Loucy (cell line): ENCODE measurements around the gene ZDHHC7.

Experiments
- EZH2phosphoT487 ChIP-seq: fragments of 200-600 bp; IDR thresholded peaks from 2 replicates; pipeline ENCODE4 v1.6.1; 2018; ENCODE audit warnings: antibody characterized with exemption, mild to moderate bottlenecking, moderate library complexity, borderline replicate concordance
- TF ChIP-seq, protein P1 (sequence below): fragments of 200-600 bp; sonication (generic); conservative IDR thresholded peaks from 2 replicates; pipeline ENCODE4 v1.5.1; 2014; ENCODE audit warnings: mild to moderate bottlenecking, antibody characterized with exemption, low read length

DNA sequence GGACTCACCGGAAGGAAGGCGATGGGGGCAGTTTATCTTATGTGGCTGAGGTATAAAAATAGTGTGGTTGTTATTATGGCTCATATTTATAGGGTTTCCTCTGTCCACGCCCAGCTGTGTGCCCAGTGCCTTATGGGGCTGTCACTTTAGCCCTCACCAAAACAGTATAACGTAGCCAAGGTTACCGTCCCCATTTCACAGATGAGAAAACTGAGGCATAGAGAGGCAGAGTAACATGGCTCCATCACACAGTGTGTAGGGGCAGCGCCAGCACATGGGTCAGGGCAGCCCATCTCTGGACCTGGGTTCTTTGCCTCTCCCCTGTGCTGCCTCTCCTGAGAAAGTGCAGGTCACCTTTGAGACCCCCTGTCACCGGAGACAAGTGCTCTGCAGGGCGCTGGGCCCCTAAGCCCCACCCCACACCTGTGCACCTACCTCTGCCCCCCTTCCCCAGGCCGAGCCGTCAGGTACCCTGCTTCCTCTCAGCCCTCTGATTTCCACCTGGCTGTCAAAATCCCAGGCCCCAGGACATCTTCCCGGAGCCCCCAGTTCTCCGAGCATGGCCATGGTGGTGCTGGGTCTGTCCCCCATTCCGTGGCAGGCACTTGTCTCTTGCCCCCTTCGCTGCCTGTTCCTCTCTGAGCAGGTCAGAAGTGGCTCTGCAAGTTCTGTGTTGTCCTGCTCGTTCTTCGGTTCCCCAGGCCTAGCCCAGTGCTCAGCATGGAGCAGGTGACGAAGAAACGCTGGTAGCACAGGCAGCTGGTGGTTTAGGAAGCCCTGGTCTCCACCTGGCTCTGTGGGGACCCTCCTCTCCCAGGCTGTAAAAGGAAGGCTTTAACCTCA is 23.5 kb upstream of the ZDHHC7 start:
- TF ChIP-seq, protein P1, sequence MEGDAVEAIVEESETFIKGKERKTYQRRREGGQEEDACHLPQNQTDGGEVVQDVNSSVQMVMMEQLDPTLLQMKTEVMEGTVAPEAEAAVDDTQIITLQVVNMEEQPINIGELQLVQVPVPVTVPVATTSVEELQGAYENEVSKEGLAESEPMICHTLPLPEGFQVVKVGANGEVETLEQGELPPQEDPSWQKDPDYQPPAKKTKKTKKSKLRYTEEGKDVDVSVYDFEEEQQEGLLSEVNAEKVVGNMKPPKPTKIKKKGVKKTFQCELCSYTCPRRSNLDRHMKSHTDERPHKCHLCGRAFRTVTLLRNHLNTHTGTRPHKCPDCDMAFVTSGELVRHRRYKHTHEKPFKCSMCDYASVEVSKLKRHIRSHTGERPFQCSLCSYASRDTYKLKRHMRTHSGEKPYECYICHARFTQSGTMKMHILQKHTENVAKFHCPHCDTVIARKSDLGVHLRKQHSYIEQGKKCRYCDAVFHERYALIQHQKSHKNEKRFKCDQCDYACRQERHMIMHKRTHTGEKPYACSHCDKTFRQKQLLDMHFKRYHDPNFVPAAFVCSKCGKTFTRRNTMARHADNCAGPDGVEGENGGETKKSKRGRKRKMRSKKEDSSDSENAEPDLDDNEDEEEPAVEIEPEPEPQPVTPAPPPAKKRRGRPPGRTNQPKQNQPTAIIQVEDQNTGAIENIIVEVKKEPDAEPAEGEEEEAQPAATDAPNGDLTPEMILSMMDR, result no peak
- TF ChIP-seq EZH2phosphoT487, result no peak
